ENCODE data around the gene DLK1. TPM values are rescaled to one million over a fixed set of nuclear protein-coding genes. Genes with fewer than 3 reads are reported as not detected.
A peak's percentile ranks its signal among the peaks of the same experiment; 100 is the strongest.

The DLK1 gene
- polyA plus RNA-seq, 1 of the 3 experiments (the other 2 are of a cell fraction), result 1.7 TPM

DNA sequence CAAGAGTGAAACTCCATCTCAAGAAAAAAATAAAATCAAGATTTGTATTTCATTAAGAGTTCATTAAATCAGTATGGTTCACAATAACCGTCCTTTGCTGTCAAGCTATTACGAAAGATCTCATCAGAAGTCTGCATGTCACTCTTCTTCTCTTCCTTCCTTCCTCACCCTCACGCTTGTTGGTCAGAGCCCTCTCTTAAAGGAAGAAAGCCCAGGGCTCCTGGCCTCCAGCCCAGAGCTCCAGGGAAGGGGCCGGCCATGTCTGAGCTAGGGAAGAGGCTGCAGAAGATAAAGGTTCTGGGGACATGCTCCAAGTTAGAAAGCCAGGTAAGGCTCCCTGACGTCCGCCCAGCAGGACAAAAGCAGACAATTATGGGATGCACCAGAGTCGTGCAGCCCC, 43.1 kb upstream of the DLK1 start:
- H3K9ac ChIP-seq, result no peak overlapping the region
- 66% methylated on average over 7 of the region's 7 CpGs for WGBS (ENCODE audit: low lambda C conversion rate)
- H3K4me3 ChIP-seq (ENCODE audit: low read depth in 2 of 2, low read length in 1 of 2), result no peak overlapping the region
- peaks cover 4% of the 10 kb centered on the region for H3F3A ChIP-seq (replicated peaks; ENCODE audit: insufficient read depth)
- no peaks in the 10 kb centered on the region for H3K9me3 ChIP-seq
- TF ChIP-seq FOXM1 (IDR thresholded peaks at IDR 0.05; ENCODE audit: low read depth), result no peak
- TF ChIP-seq, protein P1, sequence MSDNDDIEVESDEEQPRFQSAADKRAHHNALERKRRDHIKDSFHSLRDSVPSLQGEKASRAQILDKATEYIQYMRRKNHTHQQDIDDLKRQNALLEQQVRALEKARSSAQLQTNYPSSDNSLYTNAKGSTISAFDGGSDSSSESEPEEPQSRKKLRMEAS (IDR thresholded peaks at IDR 0.05; ENCODE audit: low read depth), result no peak
- no peak for TF ChIP-seq TAF1 (IDR thresholded peaks at IDR 0.05; ENCODE audit: borderline replicate concordance, low read depth, low read length)
- TF ChIP-seq, protein P2, sequence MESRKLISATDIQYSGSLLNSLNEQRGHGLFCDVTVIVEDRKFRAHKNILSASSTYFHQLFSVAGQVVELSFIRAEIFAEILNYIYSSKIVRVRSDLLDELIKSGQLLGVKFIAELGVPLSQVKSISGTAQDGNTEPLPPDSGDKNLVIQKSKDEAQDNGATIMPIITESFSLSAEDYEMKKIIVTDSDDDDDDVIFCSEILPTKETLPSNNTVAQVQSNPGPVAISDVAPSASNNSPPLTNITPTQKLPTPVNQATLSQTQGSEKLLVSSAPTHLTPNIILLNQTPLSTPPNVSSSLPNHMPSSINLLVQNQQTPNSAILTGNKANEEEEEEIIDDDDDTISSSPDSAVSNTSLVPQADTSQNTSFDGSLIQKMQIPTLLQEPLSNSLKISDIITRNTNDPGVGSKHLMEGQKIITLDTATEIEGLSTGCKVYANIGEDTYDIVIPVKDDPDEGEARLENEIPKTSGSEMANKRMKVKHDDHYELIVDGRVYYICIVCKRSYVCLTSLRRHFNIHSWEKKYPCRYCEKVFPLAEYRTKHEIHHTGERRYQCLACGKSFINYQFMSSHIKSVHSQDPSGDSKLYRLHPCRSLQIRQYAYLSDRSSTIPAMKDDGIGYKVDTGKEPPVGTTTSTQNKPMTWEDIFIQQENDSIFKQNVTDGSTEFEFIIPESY (IDR thresholded peaks at IDR 0.05; ENCODE audit: borderline replicate concordance, low read depth), result no peak
- TF ChIP-seq, protein P3, sequence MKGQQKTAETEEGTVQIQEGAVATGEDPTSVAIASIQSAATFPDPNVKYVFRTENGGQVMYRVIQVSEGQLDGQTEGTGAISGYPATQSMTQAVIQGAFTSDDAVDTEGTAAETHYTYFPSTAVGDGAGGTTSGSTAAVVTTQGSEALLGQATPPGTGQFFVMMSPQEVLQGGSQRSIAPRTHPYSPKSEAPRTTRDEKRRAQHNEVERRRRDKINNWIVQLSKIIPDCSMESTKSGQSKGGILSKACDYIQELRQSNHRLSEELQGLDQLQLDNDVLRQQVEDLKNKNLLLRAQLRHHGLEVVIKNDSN (IDR thresholded peaks at IDR 0.05; ENCODE audit: borderline replicate concordance, low read depth), result no peak
- no peak for TF ChIP-seq EZH2phosphoT487 (IDR thresholded peaks at IDR 0.05; ENCODE audit: borderline replicate concordance, low read depth)
- H3K4me1 ChIP-seq (ENCODE audit: control insufficient read depth in 1 of 2, insufficient read depth in 2 of 2, low read depth in 1 of 2, low read length in 1 of 2), result peaks cover 6 to 71% of the 10 kb centered on the region in 2 experiments
- no peak overlapping the region for H3K4me2 ChIP-seq
- no peaks in the 10 kb centered on the region for H3K79me2 ChIP-seq (ENCODE audit: insufficient read depth)
- H3K9me2 ChIP-seq, result no peaks in the 10 kb centered on the region
- ChIA-PET POLR2A (interaction anchor here (0.9 to 2.1 kb wide), 6 partner anchors 45 to 242 kb away, joined by 3 to 9 read pairs (median 4); no protein-coding TSS in a partner anchor), CTCF (interaction anchor here (0.8 to 1.0 kb wide), 2 partner anchors 223 to 542 kb away, joined by 3 read pairs; no protein-coding TSS in a partner anchor)
- DNase-seq, result no peak
- H3K27ac ChIP-seq (ENCODE audit: low read depth in 2 of 2, low read length in 1 of 2), result peak overlapping the region in 1 of 2 experiments; percentile 96; a peak in 2 of 4 replicates
- H2AFZ ChIP-seq (ENCODE audit: low read depth), result no peak overlapping the region
- no peaks in the 10 kb centered on the region for H3K27me3 ChIP-seq (ENCODE audit: insufficient read depth)
- no peaks in the 10 kb centered on the region for H4K20me1 ChIP-seq (ENCODE audit: insufficient read depth)
- no peaks in the 10 kb centered on the region for H3K36me3 ChIP-seq (replicated peaks in 1 of 2; ENCODE audit: control insufficient read depth in 1 of 2, insufficient read depth in 2 of 2, low read length in 1 of 2)

DNA sequence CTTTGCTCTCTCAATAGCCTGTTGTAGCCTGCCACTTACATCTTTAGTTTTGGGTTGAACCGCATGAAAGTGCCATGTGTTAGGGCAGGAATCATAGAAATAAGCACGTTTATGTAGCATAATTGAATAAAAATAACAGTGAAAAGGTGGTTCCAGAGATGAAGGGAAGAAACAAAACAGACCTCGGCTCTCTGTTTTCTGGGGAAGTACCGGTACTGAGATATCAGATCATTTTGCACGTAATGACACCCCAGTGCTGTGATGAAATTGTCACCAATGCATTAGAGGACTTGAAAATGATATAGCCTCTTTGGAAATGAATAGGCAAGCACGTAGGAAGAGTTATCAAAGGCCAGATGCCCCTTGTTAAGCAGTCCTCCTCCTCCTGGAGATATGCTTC, 42.5 kb upstream of the DLK1 start:
- CTCF ChIA-PET, result interaction anchor here (0.8 to 1.0 kb wide), 2 partner anchors 222 to 541 kb away, joined by 3 read pairs; no protein-coding TSS in a partner anchor
- Histone ChIP-seq H3K9ac (no peak overlapping the region), H4K20me1 (ENCODE audit: insufficient read depth) (no peaks in the 10 kb centered on the region), H3K4me3 (ENCODE audit: low read depth in 2 of 2, low read length in 1 of 2) (no peak overlapping the region), H3K9me3 (no peaks in the 10 kb centered on the region), H3K27me3 (ENCODE audit: insufficient read depth) (no peaks in the 10 kb centered on the region), H3F3A (replicated peaks; ENCODE audit: insufficient read depth) (peaks cover 4% of the 10 kb centered on the region), H3K36me3 (replicated peaks in 1 of 2; ENCODE audit: control insufficient read depth in 1 of 2, insufficient read depth in 2 of 2, low read length in 1 of 2) (no peaks in the 10 kb centered on the region), H3K4me2 (no peak overlapping the region), H2AFZ (ENCODE audit: low read depth) (no peak overlapping the region), H3K4me1 (ENCODE audit: control insufficient read depth in 1 of 2, insufficient read depth in 2 of 2, low read depth in 1 of 2, low read length in 1 of 2) (peaks cover 12 to 71% of the 10 kb centered on the region in 2 experiments), H3K79me2 (ENCODE audit: insufficient read depth) (no peaks in the 10 kb centered on the region), H3K27ac (ENCODE audit: low read depth in 2 of 2, low read length in 1 of 2) (peak overlapping the region in 1 of 2 experiments; percentile 96; a peak in 2 of 4 replicates), H3K9me2 (no peaks in the 10 kb centered on the region)
- WGBS (ENCODE audit: low lambda C conversion rate), result 57% methylated on average over 6 of the region's 6 CpGs
- POLR2A ChIA-PET, result interaction anchor here (0.9 to 2.1 kb wide), 6 partner anchors 45 to 242 kb away, joined by 3 to 9 read pairs (median 4); no protein-coding TSS in a partner anchor
- DNase-seq, result peak; percentile 70
- no peak for TF ChIP-seq MEF2A (IDR thresholded peaks at IDR 0.05; ENCODE audit: borderline replicate concordance, low read depth)
- TF ChIP-seq GATA2 (CRISPR knock-in tag; IDR thresholded peaks at IDR 0.05), result peak; percentile 75
- no peak for TF ChIP-seq FOSL2 (IDR thresholded peaks at IDR 0.05; ENCODE audit: borderline replicate concordance, low read depth)
- TF ChIP-seq NFIC (IDR thresholded peaks at IDR 0.05; ENCODE audit: borderline replicate concordance), result no peak
- TF ChIP-seq, protein P2 (IDR thresholded peaks at IDR 0.05; ENCODE audit: borderline replicate concordance, low read depth), result no peak
- TF ChIP-seq MXI1 (IDR thresholded peaks at IDR 0.05; ENCODE audit: low read depth, low read length), result peak; percentile 51; the same call in 1 of the 2 replicates
- no peak for TF ChIP-seq SMC3 (IDR thresholded peaks at IDR 0.05; ENCODE audit: low read depth, low read length)
- no peak; the same call in 1 of the 2 replicates for TF ChIP-seq FOXJ3 (CRISPR knock-in tag; IDR thresholded peaks at IDR 0.05)
- TF ChIP-seq YY1 (IDR thresholded peaks at IDR 0.05; ENCODE audit: low read depth), result no peak
- TF ChIP-seq, protein P4, sequence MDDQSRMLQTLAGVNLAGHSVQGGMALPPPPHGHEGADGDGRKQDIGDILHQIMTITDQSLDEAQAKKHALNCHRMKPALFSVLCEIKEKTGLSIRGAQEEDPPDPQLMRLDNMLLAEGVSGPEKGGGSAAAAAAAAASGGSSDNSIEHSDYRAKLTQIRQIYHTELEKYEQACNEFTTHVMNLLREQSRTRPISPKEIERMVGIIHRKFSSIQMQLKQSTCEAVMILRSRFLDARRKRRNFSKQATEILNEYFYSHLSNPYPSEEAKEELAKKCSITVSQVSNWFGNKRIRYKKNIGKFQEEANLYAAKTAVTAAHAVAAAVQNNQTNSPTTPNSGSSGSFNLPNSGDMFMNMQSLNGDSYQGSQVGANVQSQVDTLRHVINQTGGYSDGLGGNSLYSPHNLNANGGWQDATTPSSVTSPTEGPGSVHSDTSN (IDR thresholded peaks at IDR 0.05), result no peak
- TF ChIP-seq RCOR1 (IDR thresholded peaks at IDR 0.05; ENCODE audit: low read length), result 0 out of 2 replicates have a peak, but pooled peaks have one; percentile 14
- no peak for TF ChIP-seq SIN3A (IDR thresholded peaks at IDR 0.05; ENCODE audit: borderline replicate concordance, low read depth, low read length)
- TF ChIP-seq, protein P1 (IDR thresholded peaks at IDR 0.05; ENCODE audit: low read depth), result no peak
- no peak for TF ChIP-seq FOXM1 (IDR thresholded peaks at IDR 0.05; ENCODE audit: low read depth)
- TF ChIP-seq EP300 (IDR thresholded peaks at IDR 0.05; ENCODE audit: borderline replicate concordance in 1 of 2, low read depth in 1 of 2, low read length in 1 of 2), result peak in 1 of 2 experiments; percentile 73; a peak in 1 of 4 replicates

Data from SK-N-SH (cell line).